HepG2 (cell line): ENCODE measurements around the gene DHRS7. TPM values are rescaled to one million over a fixed set of nuclear protein-coding genes. Genes with fewer than 3 reads are reported as not detected.

Source experiments
- IRF1 ChIP-seq: sonication (generic); formaldehyde crosslinking; IDR thresholded peaks from 2 replicates; pipeline ENCODE4 v1.4.0; 2020; ENCODE audit warnings: low read depth, mild to moderate bottlenecking, missing genetic modification reagents
- MAF1 ChIP-seq: sonication (generic); formaldehyde crosslinking; IDR thresholded peaks from 2 replicates; pipeline ENCODE4 v1.5.0; 2020; ENCODE audit warnings: missing genetic modification reagents, borderline replicate concordance
- THAP9 ChIP-seq: sonication (generic); formaldehyde crosslinking; IDR thresholded peaks from 2 replicates; pipeline ENCODE4; 2020; ENCODE audit warnings: missing genetic modification reagents, mild to moderate bottlenecking, borderline replicate concordance
- ZFYVE20 ChIP-seq: sonication (generic); formaldehyde crosslinking; IDR thresholded peaks from 2 replicates; pipeline ENCODE4 v1.8.0; 2023; ENCODE audit warnings: low read depth, mild to moderate bottlenecking, moderate library complexity, missing genetic modification reagents, borderline replicate concordance
- polyA plus RNA-seq, 8 experiments: library from polyadenylated mRNA; depleted of rRNA in 3 of 8; stranded (reverse) in 7 of 8; unstranded in 1 of 8; fragments of >200 nt; fragmentation: Illumina TruSeq in 4 of 8; extraction: Trizol in 4 of 8; gene quantifications; 2 replicates each; pipeline versions ENCODE4 v1.2.1 to v1.2.3, GENCODE V29; 2011 to 2016; ENCODE audit warnings: low read depth in 4 of 8, missing spikeins in 1 of 8, mixed read lengths in 1 of 8; ENCODE audit not compliant: insufficient read depth in 1 of 8
- total RNA-seq, 5 experiments: library from RNA; depleted of rRNA; stranded (reverse); fragments of >200 nt; fragmentation: Illumina TruSeq; extraction: Trizol; gene quantifications; 2 replicates each; pipeline ENCODE4 v1.2.3, GENCODE V29; 2016; ENCODE audit warnings: low read depth in 1 of 5
- TF ChIP-seq, protein P1 (sequence below): IDR thresholded peaks from 2 replicates; pipeline ENCODE4 v1.6.1; 2016; ENCODE audit warnings: missing biosample characterization, missing genetic modification reagents, low read depth
- TF ChIP-seq, protein P2 (sequence below): sonication (generic); formaldehyde crosslinking; IDR thresholded peaks from 2 replicates; pipeline ENCODE4 v1.4.0; 2020; ENCODE audit warnings: mild to moderate bottlenecking, low read depth, missing genetic modification reagents

The DHRS7 gene
- total and polyA plus RNA-seq, 2 of the 13 experiments (the other 11 are each of a cell fraction or from before 2014, with no cell fraction given) = 20.8 to 44.4 TPM

DNA sequence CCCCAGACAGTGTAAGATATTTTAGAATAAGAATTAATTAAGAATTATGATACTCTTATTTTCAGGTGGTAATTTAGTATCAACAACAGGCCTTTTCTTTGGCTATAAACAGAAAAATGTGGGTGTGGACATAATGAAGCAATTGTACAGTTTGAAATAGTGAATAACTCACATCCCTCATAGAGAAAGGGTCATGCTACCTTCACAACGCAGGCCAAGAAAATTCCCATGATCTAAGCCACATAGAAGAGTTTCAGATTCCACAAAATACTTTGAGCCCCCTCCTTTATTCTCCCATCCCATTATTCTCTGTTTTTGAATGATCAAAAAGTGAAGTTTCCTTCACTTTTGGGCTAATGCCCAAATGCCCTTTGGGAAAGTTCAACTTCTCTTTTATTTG, 23.5 kb upstream of the DHRS7 start (continued):
- TF ChIP-seq THAP9 (no peak), MAF1 (CRISPR knock-in tag) (no peak), ZFYVE20 (no peak), IRF1 (CRISPR knock-in tag) (no peak)
- TF ChIP-seq, protein P1, sequence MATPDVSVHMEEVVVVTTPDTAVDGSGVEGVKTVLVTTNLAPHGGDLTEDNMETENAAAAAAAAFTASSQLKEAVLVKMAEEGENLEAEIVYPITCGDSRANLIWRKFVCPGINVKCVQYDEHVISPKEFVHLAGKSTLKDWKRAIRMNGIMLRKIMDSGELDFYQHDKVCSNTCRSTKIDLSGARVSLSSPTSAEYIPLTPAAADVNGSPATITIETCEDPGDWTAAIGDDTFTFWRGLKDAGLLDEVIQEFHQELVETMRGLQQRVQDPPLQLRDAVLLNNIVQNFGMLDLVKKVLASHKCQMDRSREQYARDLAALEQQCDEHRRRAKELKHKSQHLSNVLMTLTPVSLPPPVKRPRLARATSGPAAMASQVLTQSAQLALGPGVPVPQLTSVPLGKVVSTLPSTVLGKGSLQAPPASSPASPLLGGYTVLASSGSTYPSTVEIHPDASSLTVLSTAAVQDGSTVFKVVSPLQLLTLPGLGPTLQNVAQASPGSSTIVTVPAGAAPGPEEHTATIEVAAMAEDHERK (CRISPR knock-in tag) = no peak
- TF ChIP-seq, protein P2, sequence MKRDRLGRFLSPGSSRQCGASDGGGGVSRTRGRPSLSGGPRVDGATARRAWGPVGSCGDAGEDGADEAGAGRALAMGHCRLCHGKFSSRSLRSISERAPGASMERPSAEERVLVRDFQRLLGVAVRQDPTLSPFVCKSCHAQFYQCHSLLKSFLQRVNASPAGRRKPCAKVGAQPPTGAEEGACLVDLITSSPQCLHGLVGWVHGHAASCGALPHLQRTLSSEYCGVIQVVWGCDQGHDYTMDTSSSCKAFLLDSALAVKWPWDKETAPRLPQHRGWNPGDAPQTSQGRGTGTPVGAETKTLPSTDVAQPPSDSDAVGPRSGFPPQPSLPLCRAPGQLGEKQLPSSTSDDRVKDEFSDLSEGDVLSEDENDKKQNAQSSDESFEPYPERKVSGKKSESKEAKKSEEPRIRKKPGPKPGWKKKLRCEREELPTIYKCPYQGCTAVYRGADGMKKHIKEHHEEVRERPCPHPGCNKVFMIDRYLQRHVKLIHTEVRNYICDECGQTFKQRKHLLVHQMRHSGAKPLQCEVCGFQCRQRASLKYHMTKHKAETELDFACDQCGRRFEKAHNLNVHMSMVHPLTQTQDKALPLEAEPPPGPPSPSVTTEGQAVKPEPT (CRISPR knock-in tag) = no peak
